ENCODE measurements around the gene HNRNPA1.
"Not testable (repeated sequence)": the region's sequence is repeated elsewhere in the genome, so short reads cannot be mapped to it uniquely, and the experiment has no call there.

Gene HNRNPA1

DNA sequence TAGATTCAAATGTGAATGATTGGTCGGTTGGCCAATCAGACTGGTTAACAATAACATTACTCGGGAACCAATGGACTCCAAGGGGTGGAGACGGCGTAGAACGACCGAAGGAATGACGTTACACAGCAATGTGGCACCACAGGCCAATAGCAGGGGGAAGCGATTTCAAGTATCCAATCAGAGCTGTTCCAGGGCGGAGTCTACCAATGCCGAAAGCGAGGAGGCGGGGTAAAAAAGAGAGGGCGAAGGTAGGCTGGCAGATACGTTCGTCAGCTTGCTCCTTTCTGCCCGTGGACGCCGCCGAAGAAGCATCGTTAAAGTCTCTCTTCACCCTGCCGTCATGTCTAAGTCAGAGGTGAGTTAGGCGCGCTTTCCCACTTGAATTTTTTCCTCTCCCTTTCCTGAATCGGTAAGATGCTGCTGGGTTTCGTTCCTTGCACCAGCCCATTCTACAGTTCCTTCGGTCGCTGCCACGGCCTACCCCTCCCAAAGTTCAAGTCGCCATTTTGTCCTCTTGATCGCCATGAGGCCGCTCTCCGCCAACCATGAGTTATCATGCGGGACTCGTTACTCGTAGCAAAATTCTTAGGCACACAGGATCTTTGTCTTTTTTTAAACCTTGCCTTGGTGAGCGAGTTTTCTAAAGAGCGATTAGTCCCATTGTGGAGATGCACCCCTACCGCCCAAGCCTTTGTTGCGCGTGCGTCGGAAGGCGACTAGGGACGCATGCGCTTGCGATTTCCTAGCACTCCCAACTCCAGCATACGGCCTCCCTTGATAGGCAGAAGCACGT, at the start of gene HNRNPA1:
Gene HNRNPA1 (plus strand): TSS at position 259 of the 793 bp plus-strand sequence. CDS start 82 bp downstream, at position 341.
- peak; percentile 99 to 100 (median 100) for DNase-seq

DNA sequence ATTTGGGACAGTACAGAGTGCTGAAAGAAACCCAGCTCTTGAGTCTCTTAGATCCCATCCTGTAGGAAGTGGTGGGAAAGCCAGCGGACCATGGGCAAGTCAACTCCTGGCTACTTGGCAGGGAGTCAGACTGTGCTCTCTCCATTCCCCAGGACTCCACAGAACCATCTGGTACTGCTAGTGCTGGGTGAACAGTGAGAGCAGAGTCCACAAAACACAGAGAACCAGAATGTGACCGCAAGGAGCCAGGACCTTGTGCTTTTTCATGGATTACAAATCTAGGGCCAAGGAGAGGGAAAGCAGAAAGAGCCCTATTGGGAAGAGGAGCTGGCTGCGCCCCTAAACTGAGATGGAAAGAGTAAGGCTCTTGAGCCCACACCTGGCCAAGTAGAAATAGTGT, 49.3 kb upstream of the HNRNPA1 start:
- DNase-seq, result not testable (repeated sequence)

DNA sequence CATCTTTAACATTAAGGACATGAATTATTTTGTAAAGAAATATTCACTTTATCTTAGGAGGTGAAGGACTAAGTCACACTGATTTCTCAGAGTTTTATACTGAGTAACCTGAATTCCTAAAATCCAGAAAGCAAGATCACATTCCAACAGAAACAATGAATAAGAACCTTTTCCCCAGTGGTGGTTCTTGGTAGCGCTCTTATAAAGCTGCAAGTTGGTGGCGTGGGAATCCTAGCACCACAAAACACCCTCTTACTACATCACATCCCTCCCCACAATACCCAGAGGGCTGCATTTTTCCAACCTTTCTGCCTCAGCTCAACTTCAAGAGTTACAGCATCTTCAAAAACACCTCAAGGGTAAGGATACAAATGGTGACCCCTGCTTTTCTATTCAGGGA, 47.7 kb upstream of the HNRNPA1 start:
- no peak for DNase-seq

DNA sequence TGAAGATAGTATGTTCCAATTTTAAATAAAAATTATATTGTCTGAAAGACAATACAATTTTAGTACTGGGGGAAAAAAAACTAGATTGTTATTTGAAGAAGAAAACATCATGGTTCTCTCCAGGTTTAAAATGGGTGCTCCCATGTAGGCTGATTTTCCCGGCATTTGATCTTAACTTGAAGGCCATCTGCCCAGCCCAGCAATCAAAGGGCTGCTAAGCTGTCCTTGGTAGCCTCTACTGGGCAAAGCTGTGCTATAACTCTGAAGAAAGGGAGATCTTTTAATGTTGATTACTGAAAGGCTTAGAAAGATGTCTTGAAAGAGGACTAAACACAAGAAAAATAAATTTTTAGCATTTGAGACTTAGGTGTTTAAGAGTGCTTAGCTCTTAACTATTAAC, 42.0 kb upstream of the HNRNPA1 start:
- no peak for DNase-seq

DNA sequence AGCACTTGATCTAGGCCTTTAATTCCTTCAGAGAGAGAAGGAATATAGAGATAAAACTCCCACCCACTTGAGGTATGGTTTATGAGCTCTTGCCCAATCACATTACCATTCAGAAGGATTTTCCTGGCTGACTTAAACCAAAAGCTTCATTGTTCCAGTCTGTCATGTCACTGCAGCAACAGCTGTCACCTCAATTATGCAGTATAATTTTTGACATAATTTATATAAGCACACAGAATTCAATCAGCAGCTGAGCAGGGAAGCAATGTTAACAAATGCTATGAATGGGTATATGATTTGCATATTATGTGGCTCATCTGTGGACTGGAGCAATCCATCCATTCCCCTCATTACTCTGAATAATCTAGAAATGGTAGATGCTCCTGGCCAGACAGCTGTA, 40.9 kb upstream of the HNRNPA1 start:
- peak in 1 of 3 experiments; percentile 35 for DNase-seq

DNA sequence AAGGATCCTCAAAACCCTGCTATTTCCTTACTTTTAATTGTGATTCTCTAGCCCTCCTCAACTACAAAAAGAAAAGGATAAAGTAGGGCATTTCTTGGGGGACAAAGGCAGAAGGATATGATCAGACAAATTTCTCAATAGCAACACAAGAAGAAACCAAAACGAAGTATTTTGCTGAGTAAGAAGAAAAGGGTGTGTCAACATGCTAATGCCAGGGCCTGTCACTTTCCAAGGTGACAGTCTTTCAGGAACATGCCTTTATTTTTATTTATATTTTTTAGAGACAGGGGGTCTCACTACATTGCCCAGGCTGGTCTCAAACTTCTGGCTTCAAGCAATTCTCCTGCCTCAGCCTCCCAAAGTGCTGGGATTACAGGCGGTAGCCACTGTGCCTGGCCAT, 40.4 kb upstream of the HNRNPA1 start:
- no peak for DNase-seq

DNA sequence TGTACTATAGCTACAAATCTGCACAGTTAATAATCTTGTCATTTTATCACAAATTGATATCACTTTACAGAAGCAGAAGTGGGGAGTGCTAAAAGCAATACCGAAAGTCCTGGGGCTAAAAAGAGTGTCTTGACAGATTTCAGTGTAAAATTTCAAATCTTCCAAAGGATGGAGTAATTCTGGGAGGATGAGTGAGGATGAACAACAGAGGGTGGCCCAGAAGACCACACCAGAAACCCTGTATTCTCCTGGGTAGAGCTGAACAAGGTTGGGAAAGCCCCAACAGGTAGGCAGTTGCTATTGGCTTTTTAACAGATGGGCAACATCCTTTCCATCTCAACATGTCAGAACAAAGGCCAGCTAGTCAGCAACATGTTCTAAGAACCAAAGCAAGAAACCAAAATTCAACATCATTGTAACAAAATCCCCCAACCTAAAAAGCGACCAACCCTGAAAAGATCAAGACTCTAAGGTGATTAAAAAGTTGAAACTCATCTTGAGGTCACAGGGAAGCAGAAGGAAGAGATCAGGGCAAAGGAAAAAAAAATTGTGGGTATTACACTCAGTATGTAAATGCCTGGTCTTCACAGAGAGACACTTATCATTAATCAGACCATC, 39.4 kb upstream of the HNRNPA1 start:
- DNase-seq, result no peak

DNA sequence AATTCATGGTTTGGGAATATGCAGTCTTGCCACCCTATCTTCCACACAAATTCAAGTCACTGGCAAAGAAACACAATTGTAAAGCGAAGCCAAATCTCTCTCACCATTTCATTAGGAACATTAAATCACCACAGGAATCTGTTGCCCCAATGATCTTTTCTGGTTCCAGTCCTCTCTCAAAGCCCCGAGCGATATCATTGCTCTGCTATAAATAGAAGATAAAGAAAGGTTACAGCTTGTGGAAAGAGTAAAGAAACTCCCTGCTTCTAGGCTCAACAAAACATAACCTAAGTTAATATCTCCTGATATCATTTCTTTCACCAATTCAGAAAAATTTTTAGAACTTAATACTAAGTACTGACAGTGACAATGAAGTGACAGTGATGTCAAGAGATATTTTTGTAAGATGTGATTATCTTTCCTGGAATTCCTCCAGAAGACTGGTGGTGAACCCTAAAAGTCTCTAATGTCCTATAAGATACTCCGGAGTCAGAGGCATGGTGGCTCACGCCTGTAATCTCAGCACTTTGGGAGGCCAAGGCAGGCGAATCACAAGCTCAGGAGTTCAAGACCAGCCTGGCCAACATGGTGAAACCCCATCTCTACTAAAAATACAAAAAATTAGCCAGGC, 34.4 kb upstream of the HNRNPA1 start:
- no peak for DNase-seq

DNA sequence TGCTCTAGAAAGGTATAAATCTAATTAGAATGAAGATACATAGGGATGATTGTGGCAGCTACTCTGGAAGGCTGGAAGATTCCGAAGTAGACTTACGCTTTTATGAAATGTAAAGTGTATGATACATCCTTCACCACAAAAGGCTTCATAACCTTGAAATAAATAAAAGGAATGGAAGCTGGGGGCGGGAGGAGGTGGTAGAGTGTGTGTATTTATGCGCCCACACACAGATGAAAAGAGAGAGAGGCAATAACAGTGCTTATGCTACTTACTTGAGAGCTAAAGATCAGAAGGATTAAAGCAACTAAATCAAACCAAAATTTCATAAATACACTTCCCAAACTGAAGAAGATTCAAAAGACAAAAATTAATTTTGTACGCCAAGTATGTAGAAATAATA, 31.0 kb upstream of the HNRNPA1 start:
- no peak for DNase-seq

DNA sequence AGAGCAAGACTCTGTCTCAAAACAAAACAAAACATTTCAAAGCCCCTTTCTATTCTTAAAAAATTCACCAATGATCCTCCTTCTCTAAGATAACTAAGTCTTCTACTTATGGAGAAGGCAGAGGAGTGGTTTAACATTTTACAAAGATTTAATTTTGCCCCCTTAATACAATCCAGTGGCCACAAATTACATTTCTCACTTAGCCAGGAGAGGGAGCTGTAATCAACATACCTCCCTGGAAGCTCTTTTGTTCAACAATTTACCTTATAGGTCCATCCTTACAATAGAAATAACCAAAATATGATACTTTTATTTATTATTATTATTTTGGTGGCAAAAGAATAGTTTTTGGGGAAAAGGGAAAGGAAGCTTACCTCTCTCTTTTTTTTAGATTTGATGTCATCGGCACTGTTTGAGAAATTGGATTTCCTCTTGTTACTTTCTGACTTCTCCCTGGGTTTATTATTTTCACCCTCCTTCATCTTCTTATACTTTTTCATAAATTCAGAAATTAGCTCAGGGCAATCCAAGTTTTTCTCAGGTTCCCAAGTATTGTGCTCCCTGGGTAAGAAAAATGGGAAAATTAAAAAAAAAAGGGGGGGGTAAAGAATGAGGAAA, 28.8 kb upstream of the HNRNPA1 start:
- DNase-seq, result peak in 2 of 3 experiments; percentile 30 to 76

DNA sequence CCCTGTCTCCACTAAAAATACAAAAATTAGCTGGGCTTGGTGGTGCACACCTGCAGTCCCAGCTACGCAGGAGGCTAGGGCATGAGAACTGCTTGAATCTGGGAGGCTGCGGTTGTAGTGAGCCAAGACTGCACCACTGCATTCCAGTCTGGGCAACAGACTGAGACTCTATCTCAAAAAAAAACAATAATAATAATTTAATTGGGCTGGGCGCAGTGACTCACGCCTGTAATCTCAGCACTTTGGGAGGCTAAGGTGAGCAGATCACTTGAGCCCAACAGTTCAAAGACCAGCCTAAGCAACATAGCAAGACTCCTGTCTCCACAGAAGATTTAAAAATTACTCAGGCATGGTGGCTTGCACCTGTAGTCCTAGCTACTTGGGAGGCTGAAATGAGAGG, 27.3 kb upstream of the HNRNPA1 start:
- no peak for DNase-seq

DNA sequence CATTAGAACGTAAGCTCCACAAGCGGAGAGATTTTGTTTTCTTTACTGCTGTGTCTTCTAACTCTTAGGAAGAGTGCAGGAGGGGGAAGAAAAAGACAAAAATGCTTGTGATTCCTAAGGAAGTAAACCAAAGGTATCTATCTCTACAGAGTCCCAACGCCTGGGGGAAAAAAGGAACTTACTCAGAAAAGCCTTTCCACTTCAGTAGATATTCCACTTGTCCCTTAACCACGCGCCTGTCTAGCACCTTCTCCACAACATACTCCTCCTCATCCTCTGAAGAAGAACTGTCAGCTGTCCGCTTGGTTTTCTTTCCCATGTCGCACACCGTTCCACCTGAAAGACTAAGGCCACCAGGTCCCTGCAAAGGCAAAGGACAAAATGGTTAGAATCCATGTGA, 23.2 kb upstream of the HNRNPA1 start:
- DNase-seq, result no peak

DNA sequence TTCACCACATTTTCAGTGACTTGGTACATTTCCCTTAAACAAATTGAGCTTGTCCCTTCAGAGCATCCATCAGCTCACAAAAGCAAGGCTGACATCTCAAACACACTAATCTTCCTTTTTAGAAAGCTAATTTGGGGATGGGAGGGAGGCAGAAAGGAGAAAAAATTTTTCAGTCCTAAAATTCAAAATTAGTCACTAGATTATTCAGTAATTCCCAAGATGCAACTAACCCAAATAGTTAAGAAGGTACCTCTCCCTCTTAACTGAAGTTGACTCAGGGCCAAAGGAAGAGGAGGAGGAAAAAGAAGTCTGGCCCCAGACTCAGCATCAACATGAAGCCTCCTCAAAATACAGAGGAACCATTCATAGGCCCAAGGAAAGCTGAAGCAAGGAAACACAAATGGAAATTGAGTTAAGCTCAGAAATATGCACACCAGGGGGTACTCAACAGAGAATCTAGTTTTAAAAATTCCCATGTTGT, 22.3 kb upstream of the HNRNPA1 start:
- DNase-seq, result peak in 1 of 3 experiments; percentile 50

DNA sequence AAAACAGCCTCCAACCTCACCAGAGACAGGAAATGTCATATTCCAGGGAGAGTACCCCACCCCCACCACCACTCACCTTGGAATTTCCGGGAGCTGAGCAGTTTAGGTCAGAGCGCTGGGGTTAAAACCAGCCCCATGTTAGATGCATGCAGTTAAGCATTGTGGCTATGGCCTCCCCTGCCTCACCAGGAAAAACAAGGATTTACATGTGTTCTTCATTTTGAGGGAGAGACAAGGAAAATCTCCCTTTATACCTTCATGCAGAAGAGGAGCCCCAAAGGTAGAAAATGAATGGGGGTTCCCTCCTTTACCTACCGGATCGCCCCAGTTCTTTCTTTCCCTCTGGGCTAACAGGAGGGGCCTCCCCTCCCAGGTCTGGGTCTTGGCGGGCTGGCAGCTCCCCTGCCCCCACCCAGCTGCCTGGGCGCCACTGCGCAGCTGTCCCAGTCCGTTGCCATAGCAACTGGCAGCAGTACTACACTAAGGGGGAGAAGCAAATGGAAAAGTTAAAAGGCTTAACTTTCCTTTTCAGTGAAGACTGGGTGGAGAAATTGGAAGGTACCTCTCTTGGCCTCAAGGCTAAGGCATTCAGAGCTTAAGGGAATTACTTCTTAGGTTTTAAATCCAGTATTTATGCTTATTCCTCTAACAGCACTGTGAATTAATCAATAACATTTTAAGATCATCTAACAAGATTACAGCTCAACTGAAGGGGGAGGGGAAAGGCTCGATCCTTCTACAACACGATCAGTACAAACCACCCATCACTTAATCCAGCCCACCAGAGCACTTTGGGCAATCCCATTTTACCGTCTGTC, 21.1 kb upstream of the HNRNPA1 start:
- peak; percentile 85 to 97 (median 95) for DNase-seq

DNA sequence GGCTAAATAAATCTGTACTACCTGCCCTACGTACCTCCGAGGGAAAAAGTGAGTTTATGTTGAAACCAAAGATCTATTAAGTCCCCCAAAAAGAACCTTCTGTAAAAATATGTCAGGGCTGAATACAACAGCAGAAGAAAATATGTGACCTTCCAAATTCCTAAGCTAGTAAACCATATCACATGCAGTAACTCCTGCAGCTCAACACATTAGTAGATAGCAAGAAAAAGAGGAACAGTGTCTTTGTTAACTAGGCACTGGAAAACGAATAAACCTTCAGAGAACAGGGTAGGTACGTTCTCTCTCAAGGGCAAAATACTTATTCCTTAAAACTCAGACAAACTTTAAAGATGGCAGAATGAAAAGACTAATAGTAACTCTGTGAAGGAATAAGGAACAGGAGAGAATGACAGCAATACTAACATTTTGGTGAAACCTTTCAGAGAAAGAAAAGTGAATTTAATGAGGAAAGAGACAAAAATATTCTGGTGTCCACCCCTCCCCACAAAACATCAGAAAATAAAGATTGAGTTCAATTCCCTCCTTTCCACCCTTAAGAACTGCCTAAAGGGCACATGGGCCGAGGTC, 18.6 kb upstream of the HNRNPA1 start:
- no peak for DNase-seq

DNA sequence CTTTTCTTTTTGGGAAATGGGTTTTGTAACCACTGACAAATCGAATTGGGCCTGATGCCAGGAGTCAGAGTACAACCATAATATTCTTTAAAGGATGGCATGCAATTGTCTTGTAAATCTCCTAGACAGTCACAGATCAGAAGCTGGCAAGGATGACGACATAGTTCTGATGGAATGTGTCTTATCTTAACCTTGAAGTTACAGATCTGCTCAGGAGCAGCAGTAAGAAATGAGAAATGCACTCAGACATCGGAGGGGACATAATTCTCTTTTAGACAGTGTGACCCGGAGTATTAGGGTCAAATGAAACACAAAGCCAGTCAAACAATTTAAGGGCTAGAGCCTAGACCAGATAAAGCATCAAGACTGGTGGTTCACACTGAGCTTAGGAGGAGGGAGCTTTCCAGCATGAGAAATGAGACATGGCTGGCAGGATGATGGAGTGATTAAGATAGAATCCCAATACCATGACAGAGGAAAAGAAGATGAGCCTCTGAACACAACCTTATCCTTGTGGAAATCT, 18.1 kb upstream of the HNRNPA1 start:
- peak in 1 of 3 experiments; percentile 32 for DNase-seq

DNA sequence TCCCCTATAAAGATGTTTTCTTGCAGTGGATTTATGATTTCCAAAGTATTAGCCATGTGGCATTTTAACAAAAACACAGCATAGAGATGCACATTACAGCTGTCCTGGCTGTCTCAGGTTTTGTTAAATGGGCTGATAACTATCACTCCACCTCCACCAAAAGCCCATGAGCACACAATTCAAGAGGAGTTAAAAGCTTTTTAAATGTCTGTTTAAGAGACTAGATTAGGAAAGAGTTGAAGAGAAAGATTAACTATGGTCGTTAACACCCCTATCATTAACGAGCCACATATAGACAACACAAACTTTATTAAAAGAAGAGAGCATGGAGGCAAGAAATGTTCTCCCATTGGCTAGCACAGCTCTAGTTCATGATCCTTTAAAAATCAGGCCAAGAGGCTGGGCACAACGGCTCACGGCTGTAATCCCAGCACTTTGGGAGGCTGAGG, 15.1 kb upstream of the HNRNPA1 start:
- DNase-seq, result peak in 2 of 3 experiments; percentile 37 to 82

DNA sequence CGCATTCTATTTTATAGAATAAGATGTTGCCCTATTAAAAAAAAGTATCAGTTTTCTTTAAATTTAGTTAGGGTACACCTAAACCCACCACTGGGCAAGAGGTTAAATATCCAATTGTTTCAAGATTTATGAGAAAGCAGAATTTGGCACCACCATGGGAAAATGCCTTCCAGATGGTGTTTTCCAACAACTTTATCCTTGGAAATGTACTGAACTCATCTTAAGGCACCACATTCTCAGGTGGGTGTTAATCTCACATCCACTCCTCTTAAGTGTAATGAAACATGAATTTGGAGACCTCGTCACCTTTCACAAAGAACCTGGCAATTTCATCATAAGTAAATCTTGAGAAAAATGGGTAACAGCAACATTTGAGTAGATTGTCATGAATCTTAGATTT, 13.7 kb upstream of the HNRNPA1 start:
- DNase-seq, result no peak

DNA sequence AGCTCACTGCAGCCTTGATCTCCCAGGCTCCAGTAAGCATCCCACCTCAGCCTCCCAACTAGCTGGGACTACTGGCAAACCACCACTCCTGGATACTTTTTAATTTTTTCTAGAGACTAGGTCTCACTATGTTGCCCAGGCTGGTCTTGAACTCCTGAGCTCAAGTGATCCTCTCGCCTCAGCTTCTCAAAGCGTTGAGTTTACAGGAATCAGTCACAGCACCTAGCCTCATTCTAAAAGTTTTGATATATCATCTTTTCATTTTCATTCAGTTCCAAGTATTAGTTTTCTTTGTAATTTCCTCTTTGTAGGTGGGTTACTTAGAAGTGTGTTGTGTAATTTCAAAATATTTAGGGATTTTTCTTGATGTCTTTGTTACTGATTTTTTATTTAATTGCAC, 10.2 kb upstream of the HNRNPA1 start:
- no peak for DNase-seq

DNA sequence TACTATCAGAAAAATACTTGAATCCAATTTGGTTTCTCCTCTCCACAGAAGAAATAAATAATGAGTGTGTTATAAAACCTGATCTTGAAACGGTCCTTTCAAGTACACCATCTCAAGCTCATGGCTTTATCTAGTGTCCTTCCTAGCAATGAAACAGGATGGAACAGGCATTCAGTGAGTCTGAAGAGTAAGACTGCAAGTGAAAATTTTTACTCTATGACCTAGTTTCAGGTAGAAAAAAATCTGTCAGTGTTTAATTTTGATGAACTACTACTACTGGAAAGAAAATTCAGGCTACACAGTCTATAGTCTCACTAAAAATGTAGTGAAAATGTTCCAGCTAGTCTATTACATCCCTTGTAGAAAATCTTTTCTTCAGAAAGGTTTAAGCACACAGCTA, 8.3 kb upstream of the HNRNPA1 start:
- DNase-seq, result peak in 1 of 3 experiments; percentile 24

DNA sequence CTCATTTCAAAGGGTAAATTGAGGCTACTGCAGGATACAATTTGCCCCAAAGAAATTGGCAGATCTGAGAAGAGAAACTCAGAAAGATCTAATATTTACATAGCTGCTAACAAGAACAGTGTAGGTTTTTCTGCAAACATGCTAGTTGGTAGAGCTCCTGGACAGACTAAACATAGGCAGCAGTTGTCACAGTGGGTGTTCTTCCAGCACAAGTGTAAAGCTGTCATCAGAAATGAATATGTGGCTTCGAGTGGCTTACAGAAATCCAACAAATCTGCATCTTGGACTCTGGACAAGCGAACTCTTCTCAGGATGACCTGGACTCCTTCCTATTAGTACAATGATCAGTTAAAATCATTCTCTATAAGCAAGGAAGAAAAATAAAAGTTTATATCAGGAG, 6.5 kb upstream of the HNRNPA1 start:
- peak in 2 of 3 experiments; percentile 68 to 94 for DNase-seq

DNA sequence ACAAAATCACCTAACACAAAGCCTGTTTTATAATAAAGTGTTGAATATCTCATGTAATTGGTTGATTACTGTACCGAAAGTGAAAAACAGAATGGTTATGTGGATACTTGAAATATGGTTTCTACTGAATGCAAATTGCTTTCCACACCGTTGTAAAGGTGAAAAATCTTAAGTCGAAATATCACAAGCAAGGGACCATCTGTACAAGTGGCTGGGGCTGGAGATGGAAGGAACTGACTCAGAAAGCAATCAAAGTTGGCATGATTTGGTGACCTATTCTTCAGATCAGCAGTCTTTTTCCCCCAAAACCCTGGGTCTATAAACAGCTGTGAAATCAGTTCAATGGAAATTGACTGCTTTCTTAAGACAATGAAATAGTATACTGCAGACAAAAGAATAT, 4.2 kb upstream of the HNRNPA1 start:
- no peak for DNase-seq

Data from NCI-H1417 (cell line).